H1 (cell line): ENCODE results near the gene DCP2. TPM values are rescaled to one million over a fixed set of nuclear protein-coding genes. Genes with fewer than 3 reads are reported as not detected.

Source experiments
- SRF ChIP-seq: IDR thresholded peaks from 2 replicates; pipeline ENCODE4 v1.6.1; 2011; ENCODE audit warnings: mild to moderate bottlenecking, low read depth, low read length, moderate library complexity
- YY1 ChIP-seq: IDR thresholded peaks from 2 replicates; pipeline ENCODE4 v1.6.1; 2011; ENCODE audit warnings: low read depth, mild to moderate bottlenecking, low read length
- ZNF274 ChIP-seq: IDR thresholded peaks from 2 replicates; pipeline ENCODE4 v1.7.0; 2012; ENCODE audit warnings: low read length, borderline replicate concordance; ENCODE audit errors: extremely low read depth
- polyA plus RNA-seq, 7 experiments: library from polyadenylated mRNA; depleted of rRNA in 3 of 7; stranded (reverse) in 5 of 7; unstranded in 2 of 7; fragments of >200 nt in 5 of 7; fragments of 200-250 nt in 2 of 7; gene quantifications; 1 replicate in 5 of 7; 2 replicates in 1 of 7; 4 replicates in 1 of 7; pipeline versions ENCODE4 v1.2.1 to v1.2.3, GENCODE V29; 2011 to 2013; ENCODE audit warnings: missing spikeins in 2 of 7, mixed read lengths in 2 of 7
- total RNA-seq: library from RNA; stranded (reverse); fragmentation: NEBNext Ultra II Directional; extraction: Animal tissue kit (Norgen Biotek cat#: 25700); gene quantifications from 2 replicates; pipeline ENCODE4 v1.2.1, GENCODE V29; 2021

The DCP2 gene
- total and polyA plus RNA-seq, 2 of the 8 experiments (the other 6 are each of a cell fraction or from before 2014, with no cell fraction given), result 14.4 to 162 TPM

DNA sequence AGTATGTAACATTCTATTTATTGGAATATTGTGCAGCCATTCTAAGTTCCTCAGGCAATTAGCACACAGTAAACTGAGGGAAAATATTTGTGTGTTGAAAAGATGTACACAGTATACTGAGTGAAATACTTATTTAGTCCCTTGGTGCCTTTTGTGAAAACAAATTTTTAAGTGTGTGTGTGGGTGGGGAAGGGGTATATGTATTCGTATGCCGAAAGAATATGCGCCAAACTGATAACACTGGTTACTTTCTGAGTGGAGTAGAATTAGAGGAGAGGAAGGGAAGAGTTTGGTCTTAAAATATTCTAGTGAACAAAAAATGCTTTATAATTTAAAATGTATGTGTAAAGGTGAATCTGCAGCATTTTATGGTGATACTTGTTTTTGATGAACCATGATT lies 3.1 kb downstream of the DCP2 start (continued):
- TF ChIP-seq ZNF274 (no peak), YY1 (no peak), SRF (no peak)
